Measurements from ENCODE around the gene H6PD.

The H6PD gene

DNA sequence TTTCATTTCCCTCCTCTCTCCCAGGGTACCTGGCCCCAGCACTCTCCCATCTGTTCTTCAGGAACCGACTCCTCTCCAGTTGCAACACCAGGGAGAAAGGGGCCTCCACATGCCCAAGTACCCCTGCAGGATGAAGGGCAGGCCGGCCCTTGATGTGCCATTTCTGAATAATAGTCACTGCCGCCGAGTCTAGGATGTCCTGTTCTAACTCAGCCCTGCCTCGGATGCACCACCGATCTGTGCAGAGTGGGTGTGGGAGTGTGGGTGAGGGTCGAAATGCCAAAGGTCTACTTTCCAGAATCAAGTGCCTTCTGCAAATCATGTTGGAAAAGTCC, 32.7 kb downstream of the H6PD start:
- no peak for DNase-seq (ENCODE audit: extremely low read depth, low read depth)
- TF ChIP-seq CTCF (IDR thresholded peaks at IDR 0.05; ENCODE audit: low read depth, low read length): no peak

DNA sequence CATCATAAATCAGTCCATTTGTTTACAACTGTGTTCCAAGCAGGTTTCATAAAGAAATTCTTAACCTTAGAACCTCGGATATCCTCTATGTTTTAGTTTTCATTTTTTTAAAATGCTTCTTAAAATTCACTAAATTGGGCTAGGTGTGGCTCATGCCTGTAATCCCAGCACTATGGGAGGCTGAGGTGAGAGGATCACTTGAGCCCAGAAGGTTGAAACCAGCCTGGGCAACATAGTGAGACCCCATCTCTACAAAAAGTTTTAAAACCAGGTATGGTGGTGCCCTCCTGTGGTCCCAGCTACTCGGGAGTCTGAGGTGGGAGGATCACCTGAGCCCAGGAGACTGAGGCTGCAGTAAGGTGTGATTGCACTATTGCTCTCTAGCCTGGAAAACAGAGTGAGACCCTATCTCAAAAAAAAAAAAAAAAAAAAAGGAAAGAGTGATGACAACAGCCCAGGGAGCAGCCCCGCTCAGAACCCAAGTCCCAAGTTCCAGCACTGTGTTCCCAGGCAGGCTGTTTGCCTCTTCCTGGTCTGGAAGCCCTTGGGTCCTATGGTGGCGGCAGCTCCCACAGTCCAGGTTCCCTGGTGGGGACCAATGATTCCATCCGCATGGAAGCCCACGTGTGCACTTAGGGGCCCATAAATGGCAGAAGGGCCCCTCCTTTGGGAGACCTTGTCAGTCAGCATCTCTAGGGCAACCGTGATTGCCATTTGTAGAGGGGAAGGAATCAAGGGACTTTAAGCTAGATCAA, 33.4 kb downstream of the H6PD start:
- TF ChIP-seq CTCF (IDR thresholded peaks at IDR 0.05; ENCODE audit: low read depth, low read length): no peak
- DNase-seq (ENCODE audit: extremely low read depth, low read depth): no peak

- DNase-seq (ENCODE audit: extremely low read depth, low read depth): no peak
- TF ChIP-seq CTCF (IDR thresholded peaks at IDR 0.05; ENCODE audit: low read depth, low read length): no peak
Measured at GRCh38 chr1:9269078-9269501, 34.5 kb downstream of the H6PD start.

DNA sequence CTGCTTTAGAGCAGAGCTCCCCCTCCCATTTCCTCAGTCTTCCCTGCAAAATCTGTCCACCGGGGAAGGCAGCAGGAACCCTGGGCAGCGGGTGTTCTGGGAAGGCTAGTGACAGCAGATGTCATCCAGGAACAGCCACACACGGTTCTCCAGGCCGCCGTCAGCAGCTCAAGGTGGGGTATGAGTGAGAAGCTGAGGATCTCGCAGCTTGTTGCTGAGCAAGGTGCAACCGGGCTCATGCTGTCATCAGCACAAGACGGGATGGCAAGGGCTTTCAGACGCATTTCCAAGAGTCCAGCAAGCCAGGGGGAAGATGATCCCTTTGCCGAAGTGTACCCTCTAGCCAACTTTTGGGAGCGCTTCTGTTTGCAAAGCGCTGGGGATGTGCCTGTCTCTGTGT, 35.1 kb downstream of the H6PD start:
- no peak for TF ChIP-seq CTCF (IDR thresholded peaks at IDR 0.05; ENCODE audit: low read depth, low read length)
- DNase-seq (ENCODE audit: extremely low read depth, low read depth): no peak

DNA sequence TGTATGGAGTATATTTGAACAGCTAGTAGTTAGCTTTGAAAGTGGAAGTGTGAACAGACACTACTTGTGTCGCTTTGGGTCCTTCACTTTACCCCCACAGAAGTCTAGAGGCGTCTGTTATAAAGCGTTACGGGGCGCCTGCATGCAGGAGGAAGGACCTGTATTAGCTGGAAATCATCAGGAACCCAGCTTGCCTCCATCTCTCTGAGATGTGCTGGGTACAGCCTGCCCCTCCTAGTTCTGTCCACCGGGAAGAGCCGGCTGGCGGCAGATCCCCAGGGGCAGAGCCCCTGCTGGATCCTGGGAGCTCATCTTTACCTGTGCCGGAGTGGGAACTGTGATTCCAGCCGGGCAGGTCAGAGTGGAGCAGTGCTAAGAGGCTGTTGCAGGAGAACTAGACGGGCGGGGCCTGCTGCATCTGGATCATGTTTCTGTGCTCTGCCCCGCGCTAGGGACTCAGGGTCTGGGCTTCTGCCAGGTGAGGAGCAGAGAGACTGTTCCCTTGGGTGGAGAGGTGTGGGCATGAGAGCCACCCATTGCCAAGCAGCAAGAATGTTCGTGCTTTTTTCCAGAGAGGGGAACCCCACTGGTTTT, 35.8 kb downstream of the H6PD start:
- no peak for TF ChIP-seq CTCF (IDR thresholded peaks at IDR 0.05; ENCODE audit: low read depth, low read length)
- DNase-seq (ENCODE audit: extremely low read depth, low read depth): no peak

DNA sequence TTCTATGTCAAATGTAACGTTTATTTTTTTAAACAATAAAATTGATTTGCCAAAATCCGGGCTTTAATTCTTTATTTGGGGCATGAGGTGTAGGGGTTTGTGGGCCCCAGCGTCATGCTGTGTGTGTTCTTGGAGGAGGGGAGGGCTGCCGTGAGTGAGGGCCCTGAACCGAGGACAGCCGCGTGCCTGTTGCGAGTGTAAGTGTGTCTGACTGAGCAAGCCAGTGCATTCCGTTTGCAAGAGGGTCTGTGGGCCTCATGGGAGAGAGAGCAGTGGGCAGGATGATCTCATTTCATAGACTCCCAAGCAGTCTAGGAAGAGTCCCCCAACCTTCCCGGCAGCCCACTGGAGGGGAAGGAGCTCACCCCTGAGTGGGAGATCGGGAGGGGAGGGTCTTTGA, 36.7 kb downstream of the H6PD start:
- no peak for TF ChIP-seq CTCF (IDR thresholded peaks at IDR 0.05; ENCODE audit: low read depth, low read length)
- DNase-seq (ENCODE audit: extremely low read depth, low read depth): no peak

GRCh38 chr1:9271861-9272595, 37.5 kb downstream of the H6PD start:
- TF ChIP-seq CTCF (IDR thresholded peaks at IDR 0.05; ENCODE audit: low read depth, low read length): no peak
- no peak for DNase-seq (ENCODE audit: extremely low read depth, low read depth)

Measured in AG09319 (cell line).